ENCODE measurements around the gene GADL1.
A peak's percentile ranks its signal among the peaks of the same experiment; 100 is the strongest.

Gene GADL1

GRCh38 chr3:30700702-30701321 is 193.6 kb downstream of the GADL1 start:
- no peak for DNase-seq (ENCODE audit: insufficient read length, low spot score)
- FAIRE-seq: no peak

- no peak for DNase-seq (ENCODE audit: insufficient read length, low spot score)
- no peak for FAIRE-seq
Measured at GRCh38 chr3:30699927-30700326, 194.5 kb downstream of the GADL1 start.

GRCh38 chr3:30698549-30698948 is 195.9 kb downstream of the GADL1 start:
- DNase-seq (ENCODE audit: insufficient read length, low spot score) (no peak), FAIRE-seq (no peak)

GRCh38 chr3:30696896-30697295 is 197.6 kb downstream of the GADL1 start:
- no peak for DNase-seq (ENCODE audit: insufficient read length, low spot score)
- FAIRE-seq: no peak

- no peak for FAIRE-seq
- no peak for DNase-seq (ENCODE audit: insufficient read length, low spot score)
Measured at GRCh38 chr3:30696403-30696819, 198.1 kb downstream of the GADL1 start.

- no peak for FAIRE-seq
- no peak for DNase-seq (ENCODE audit: insufficient read length, low spot score)
Measured at GRCh38 chr3:30695302-30696061, 199.0 kb downstream of the GADL1 start.

GRCh38 chr3:30694668-30695067 is 199.8 kb downstream of the GADL1 start:
- FAIRE-seq (no peak), DNase-seq (ENCODE audit: insufficient read length, low spot score) (no peak)

- FAIRE-seq (no peak), DNase-seq (ENCODE audit: insufficient read length, low spot score) (no peak)
Measured at GRCh38 chr3:30694148-30694547, 200.3 kb downstream of the GADL1 start.

- peak; percentile 76 for FAIRE-seq
- DNase-seq (ENCODE audit: insufficient read length, low spot score): peak; percentile 20
Measured at GRCh38 chr3:30693470-30694120, 200.9 kb downstream of the GADL1 start.

- no peak for FAIRE-seq
- DNase-seq (ENCODE audit: insufficient read length, low spot score): no peak
Measured at GRCh38 chr3:30692498-30693130, 201.8 kb downstream of the GADL1 start.

- DNase-seq (ENCODE audit: insufficient read length, low spot score) (no peak), FAIRE-seq (no peak)
Measured at GRCh38 chr3:30691944-30692343, 202.5 kb downstream of the GADL1 start.

GRCh38 chr3:30691249-30691880 is 203.1 kb downstream of the GADL1 start:
- FAIRE-seq: no peak
- no peak for DNase-seq (ENCODE audit: insufficient read length, low spot score)

- FAIRE-seq (no peak), DNase-seq (ENCODE audit: insufficient read length, low spot score) (no peak)
Measured at GRCh38 chr3:30690199-30690598, 204.3 kb downstream of the GADL1 start.

GRCh38 chr3:30688776-30689641 is 205.5 kb downstream of the GADL1 start:
- DNase-seq (ENCODE audit: insufficient read length, low spot score) (no peak), FAIRE-seq (no peak)

GRCh38 chr3:30687930-30688570 is 206.4 kb downstream of the GADL1 start:
- FAIRE-seq (no peak), DNase-seq (ENCODE audit: insufficient read length, low spot score) (no peak)

- no peak for DNase-seq (ENCODE audit: insufficient read length, low spot score)
Measured at GRCh38 chr3:30686799-30687198, 207.7 kb downstream of the GADL1 start.

GRCh38 chr3:30686176-30686575 is 208.3 kb downstream of the GADL1 start:
- FAIRE-seq (no peak), DNase-seq (ENCODE audit: insufficient read length, low spot score) (no peak)

More at GRCh38 chr3:30686799-30687198, 207.7 kb downstream of the GADL1 start:
- no peak for FAIRE-seq

GRCh38 chr3:30685267-30685667 is 209.2 kb downstream of the GADL1 start:
- FAIRE-seq (no peak), DNase-seq (ENCODE audit: insufficient read length, low spot score) (no peak)

- no peak for FAIRE-seq
- no peak for DNase-seq (ENCODE audit: insufficient read length, low spot score)
Measured at GRCh38 chr3:30684356-30684755, 210.1 kb downstream of the GADL1 start.
